Erythroblast (primary cell): ENCODE results near the gene SOD2.

Source experiments
- GATA1 ChIP-seq: IDR thresholded peaks from 2 replicates; pipeline ENCODE4 v1.6.1; 2011; ENCODE audit warnings: low read depth, mild to moderate bottlenecking, control low read depth, low read length, moderate library complexity
- POLR2A ChIP-seq: IDR thresholded peaks from 2 replicates; pipeline ENCODE4 v1.6.1; 2011; ENCODE audit warnings: mild to moderate bottlenecking, low read length

GRCh38 chr6:159730332-159730676 lies 37.3 kb upstream of the SOD2 start:
- no peak for TF ChIP-seq POLR2A
- TF ChIP-seq GATA1, result no peak
